A673 (cell line): ENCODE results near the gene DVL1.

Experiments used
- EZH2 ChIP-seq: fragments of 200-600 bp; sonication (generic); IDR thresholded peaks from 2 replicates; pipeline ENCODE4 v1.6.1; 2017; ENCODE audit warnings: borderline replicate concordance, low read depth, mild to moderate bottlenecking, mixed read lengths, antibody characterized with exemption, low read length; ENCODE audit not compliant: poor library complexity, severe bottlenecking
- TF ChIP-seq, protein P1 (sequence below): fragments of 300-800, 200-600 bp; sonication (generic); conservative IDR thresholded peaks from 2 replicates; pipeline ENCODE4 v1.5.1; 2017; ENCODE audit warnings: low read depth, mild to moderate bottlenecking, antibody characterized with exemption, low read length, moderate library complexity, mixed read lengths

DNA sequence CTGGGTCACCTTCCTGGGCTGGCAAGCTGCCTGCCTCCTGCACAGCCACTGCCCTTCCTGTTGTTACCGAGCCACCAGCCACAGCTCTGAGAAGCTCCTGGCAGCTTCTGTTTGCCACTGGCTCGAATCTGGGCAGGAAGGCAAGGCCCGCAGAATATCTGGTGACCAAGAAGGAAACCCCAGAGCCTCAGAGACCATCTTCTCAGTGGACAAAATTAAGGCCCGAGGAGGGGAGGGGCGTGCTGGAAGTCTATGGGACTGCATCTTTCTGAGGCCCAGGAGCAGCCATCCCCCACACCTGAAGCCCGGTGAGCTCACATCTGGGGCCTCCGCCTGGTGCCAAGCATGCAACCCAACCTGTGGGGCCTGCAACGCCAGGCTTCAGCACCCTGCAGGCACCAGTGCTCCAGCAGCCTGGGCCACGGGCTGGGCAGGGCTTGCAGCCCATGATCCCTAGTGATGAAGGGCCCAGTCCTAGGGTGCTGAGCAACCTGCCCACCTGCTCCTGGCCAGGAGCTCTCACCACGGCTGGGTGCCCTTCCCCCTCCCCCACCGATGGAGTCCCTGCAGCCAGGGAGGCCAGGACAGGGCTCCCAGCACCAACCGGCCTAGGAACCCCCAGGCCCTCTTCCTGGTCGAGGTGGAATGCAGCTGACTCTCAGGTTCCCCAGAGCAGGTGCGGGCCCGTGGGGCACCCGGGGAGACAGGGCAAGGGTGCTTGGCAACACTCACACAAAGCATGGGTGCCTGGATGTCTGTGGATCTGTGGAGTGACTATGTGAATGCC, 23.7 kb downstream of the DVL1 start:
- TF ChIP-seq, protein P1, sequence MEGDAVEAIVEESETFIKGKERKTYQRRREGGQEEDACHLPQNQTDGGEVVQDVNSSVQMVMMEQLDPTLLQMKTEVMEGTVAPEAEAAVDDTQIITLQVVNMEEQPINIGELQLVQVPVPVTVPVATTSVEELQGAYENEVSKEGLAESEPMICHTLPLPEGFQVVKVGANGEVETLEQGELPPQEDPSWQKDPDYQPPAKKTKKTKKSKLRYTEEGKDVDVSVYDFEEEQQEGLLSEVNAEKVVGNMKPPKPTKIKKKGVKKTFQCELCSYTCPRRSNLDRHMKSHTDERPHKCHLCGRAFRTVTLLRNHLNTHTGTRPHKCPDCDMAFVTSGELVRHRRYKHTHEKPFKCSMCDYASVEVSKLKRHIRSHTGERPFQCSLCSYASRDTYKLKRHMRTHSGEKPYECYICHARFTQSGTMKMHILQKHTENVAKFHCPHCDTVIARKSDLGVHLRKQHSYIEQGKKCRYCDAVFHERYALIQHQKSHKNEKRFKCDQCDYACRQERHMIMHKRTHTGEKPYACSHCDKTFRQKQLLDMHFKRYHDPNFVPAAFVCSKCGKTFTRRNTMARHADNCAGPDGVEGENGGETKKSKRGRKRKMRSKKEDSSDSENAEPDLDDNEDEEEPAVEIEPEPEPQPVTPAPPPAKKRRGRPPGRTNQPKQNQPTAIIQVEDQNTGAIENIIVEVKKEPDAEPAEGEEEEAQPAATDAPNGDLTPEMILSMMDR, result no peak
- TF ChIP-seq EZH2, result no peak
